HepG2 (cell line): ENCODE results near the gene IPO5. TPM values are rescaled to one million over a fixed set of nuclear protein-coding genes. Genes with fewer than 3 reads are reported as not detected.
A peak's percentile ranks its signal among the peaks of the same experiment; 100 is the strongest.

Source experiments
- ATAC-seq: fragments of 200-7000 bp; cut with Tn5 transposase; 3 replicates; pipeline ENCODE4 v1.9.1; 2020; ENCODE audit warnings: mild to moderate bottlenecking, moderate library complexity
- BruUV-seq: library from RNA; stranded (reverse); fragments of 400-500 nt; replicated peaks from 2 replicates; lab custom pipeline; 2021; lab: Mats Ljungman, UMichigan
- CTCF ChIA-PET: fragments of 300-600 bp; formaldehyde crosslinking; extraction: SDS; loops from one replicate; lab custom pipeline; 2021; ENCODE audit warnings: low total read pairs, inconsistent platforms, low intra/inter-chr PET ratio; lab: Yijun Ruan, JAX
- POLR2A ChIA-PET: fragments of 350-600 bp; sonication (Branson Sonifier 250); formaldehyde crosslinking; loops from one replicate; lab custom pipeline; 2020; ENCODE audit warnings: antibody characterized with exemption, inconsistent platforms; lab: Yijun Ruan, JAX
- DNase-seq: peaks from one replicate; pipeline ENCODE4 v3.0.0-alpha.2; 2015; ENCODE audit warnings: low spot score
- FAIRE-seq: peaks from 3 replicates; lab custom pipeline; 2011; peaks lifted over from hg19 to GRCh38; lab: Jason Lieb, UNC
- H2AFZ ChIP-seq: one replicate; pipeline ENCODE4 v1.6.1; 2011; ENCODE audit warnings: low read length, inconsistent platforms
- H3K27ac ChIP-seq: fragments of 300-600 bp; 3 replicates; pipeline ENCODE4 v1.8.0; 2011; ENCODE audit warnings: mixed run types, mild to moderate bottlenecking, mixed read lengths, low read length, inconsistent platforms; ENCODE audit not compliant: insufficient read depth; ENCODE audit errors: extremely low read length
- H3K27me3 ChIP-seq, 2 experiments: fragments of 200-600 bp in 1 of 2; 2 replicates in 1 of 2; 3 replicates in 1 of 2; pipeline versions ENCODE4 v1.6.0 to v1.8.0; 2011; ENCODE audit warnings: low read length in 2 of 2, mild to moderate bottlenecking in 2 of 2, moderate library complexity in 2 of 2, inconsistent platforms in 1 of 2; ENCODE audit not compliant: insufficient read depth in 2 of 2, control insufficient read depth in 1 of 2
- H3K36me3 ChIP-seq, 2 experiments: fragments of 200-600 bp in 1 of 2; replicated peaks in 1 of 2; 2 replicates in 1 of 2; 3 replicates in 1 of 2; pipeline versions ENCODE4 v1.5.1 to v1.8.0; 2011; ENCODE audit warnings: low read length in 2 of 2, inconsistent platforms in 1 of 2; ENCODE audit not compliant: insufficient read depth in 2 of 2, control insufficient read depth in 1 of 2
- H3K4me1 ChIP-seq: 2 replicates; pipeline ENCODE4 v1.5.1; 2012; ENCODE audit warnings: low read length, inconsistent platforms; ENCODE audit not compliant: insufficient read depth
- H3K4me2 ChIP-seq: 2 replicates; pipeline ENCODE4 v1.6.0; 2011; ENCODE audit warnings: low read depth, low read length, inconsistent platforms
- H3K4me3 ChIP-seq, 3 experiments: fragments of 200-600 bp in 1 of 3; sonication (generic), shearing (Covaris generic) in 1 of 3; replicated peaks in 1 of 3; 2 replicates each; pipeline ENCODE4 v1.5.1; 2011 to 2016; ENCODE audit warnings: low read length in 3 of 3, inconsistent platforms in 2 of 3, low read depth in 2 of 3, mild to moderate bottlenecking in 2 of 3, control low read depth in 1 of 3, mixed read lengths in 1 of 3; ENCODE audit not compliant: insufficient read depth in 1 of 3
- H3K79me2 ChIP-seq: one replicate; pipeline ENCODE4 v1.6.1; 2011; ENCODE audit warnings: low read length, inconsistent platforms; ENCODE audit not compliant: insufficient read depth
- H3K9ac ChIP-seq: 2 replicates; pipeline ENCODE4 v1.6.0; 2011; ENCODE audit warnings: mild to moderate bottlenecking, low read depth, low read length, inconsistent platforms; ENCODE audit not compliant: insufficient read depth
- H3K9me3 ChIP-seq: 2 replicates; pipeline ENCODE4 v1.5.1; 2012; ENCODE audit warnings: mild to moderate bottlenecking, low read length
- H4K20me1 ChIP-seq: 2 replicates; pipeline ENCODE4 v1.6.0; 2011; ENCODE audit warnings: inconsistent platforms, mild to moderate bottlenecking, low read length, moderate library complexity; ENCODE audit not compliant: insufficient read depth
- AKNA ChIP-seq: sonication (generic); formaldehyde crosslinking; IDR thresholded peaks from 2 replicates; pipeline ENCODE4 v1.4.0; 2020; ENCODE audit warnings: missing genetic modification reagents, borderline replicate concordance
- ARNTL ChIP-seq: sonication (generic); formaldehyde crosslinking; IDR thresholded peaks from 2 replicates; pipeline ENCODE4 v1.4.0; 2020; ENCODE audit warnings: mild to moderate bottlenecking, missing genetic modification reagents
- ISX ChIP-seq: sonication (generic); formaldehyde crosslinking; conservative IDR thresholded peaks from 2 replicates; pipeline ENCODE4 v1.5.0; 2020; ENCODE audit warnings: missing genetic modification reagents
- PAX8 ChIP-seq: sonication (generic); formaldehyde crosslinking; IDR thresholded peaks from 2 replicates; pipeline ENCODE4 v1.8.0; 2022; ENCODE audit warnings: mild to moderate bottlenecking, missing genetic modification reagents, borderline replicate concordance
- SMARCC2 ChIP-seq: fragments of 450-650 bp; IDR thresholded peaks from 2 replicates; pipeline ENCODE4 v1.6.1; 2017; ENCODE audit warnings: antibody characterized with exemption, mild to moderate bottlenecking
- ZNF263 ChIP-seq: sonication (generic); formaldehyde crosslinking; IDR thresholded peaks from 2 replicates; pipeline ENCODE4 v1.4.0; 2020; ENCODE audit warnings: missing genetic modification reagents
- WGBS: methylation state at CpG from one replicate; pipeline ENCODE4 v1.1.6; 2017; ENCODE audit warnings: low lambda C conversion rate; 5-methylcytosine and 5-hydroxymethylcytosine counted together
- in situ Hi-C: cut with HindIII; loops from 2 replicates; pipeline ENCODE4 v1.10.0; 2017; ENCODE audit warnings: low pct_unique_long_range_greater_than_20kb; ENCODE audit not compliant: extremely low pct_ligation_motif_present
- intact Hi-C: fragments of 100-400 bp; cut with micrococcal nuclease; formaldehyde crosslinking; loops from one replicate; pipeline ENCODE4 v1.10.0; 2022; ENCODE audit not compliant: unreplicated experiment
- polyA plus RNA-seq, 8 experiments: library from polyadenylated mRNA; depleted of rRNA in 3 of 8; stranded (reverse) in 7 of 8; unstranded in 1 of 8; fragments of >200 nt; fragmentation: Illumina TruSeq in 4 of 8; extraction: Trizol in 4 of 8; gene quantifications; 2 replicates each; pipeline versions ENCODE4 v1.2.1 to v1.2.3, GENCODE V29; 2011 to 2016; ENCODE audit warnings: low read depth in 4 of 8, missing spikeins in 1 of 8, mixed read lengths in 1 of 8; ENCODE audit not compliant: insufficient read depth in 1 of 8
- total RNA-seq, 5 experiments: library from RNA; depleted of rRNA; stranded (reverse); fragments of >200 nt; fragmentation: Illumina TruSeq; extraction: Trizol; gene quantifications; 2 replicates each; pipeline ENCODE4 v1.2.3, GENCODE V29; 2016; ENCODE audit warnings: low read depth in 1 of 5
- TF ChIP-seq, protein P1 (sequence below): sonication (generic); formaldehyde crosslinking; IDR thresholded peaks from 2 replicates; pipeline ENCODE4 v1.4.0; 2020; ENCODE audit warnings: missing genetic modification reagents
- TF ChIP-seq, protein P2 (sequence below): sonication (generic); formaldehyde crosslinking; IDR thresholded peaks from 2 replicates; pipeline ENCODE4 v1.5.0; 2020; ENCODE audit warnings: missing genetic modification reagents

Gene IPO5
- total and polyA plus RNA-seq, 2 of the 13 experiments (the other 11 are each of a cell fraction or from before 2014, with no cell fraction given) = 155 to 242 TPM

DNA sequence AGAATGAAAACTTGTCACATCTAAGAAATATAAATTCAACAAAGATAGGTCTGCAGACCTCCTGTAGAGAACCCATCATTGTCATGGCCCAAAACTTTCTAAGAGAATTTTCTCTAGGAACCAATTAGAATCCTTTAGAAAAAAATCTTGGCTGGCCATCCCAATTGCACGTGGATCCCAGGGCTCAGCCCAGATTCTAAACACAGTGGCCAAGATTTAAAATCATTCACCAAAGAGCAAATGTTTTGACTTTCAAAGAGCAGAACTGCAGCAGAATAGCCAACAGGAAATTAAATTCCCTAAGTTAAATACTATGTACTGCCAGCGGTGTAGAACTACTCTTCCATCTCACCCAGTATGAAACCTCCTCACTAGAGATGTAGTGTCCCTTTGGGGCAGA, 21.3 kb downstream of the IPO5 start:
- no peak for ATAC-seq
- H3K4me1 ChIP-seq = peaks cover 30% of the 10 kb centered on the region
- TF ChIP-seq PAX8 (CRISPR knock-in tag) (no peak), ZNF263 (no peak), ARNTL (CRISPR knock-in tag) (no peak), AKNA (CRISPR knock-in tag) (no peak), SMARCC2 (no peak), ISX (CRISPR knock-in tag) (no peak)
- TF ChIP-seq, protein P1, sequence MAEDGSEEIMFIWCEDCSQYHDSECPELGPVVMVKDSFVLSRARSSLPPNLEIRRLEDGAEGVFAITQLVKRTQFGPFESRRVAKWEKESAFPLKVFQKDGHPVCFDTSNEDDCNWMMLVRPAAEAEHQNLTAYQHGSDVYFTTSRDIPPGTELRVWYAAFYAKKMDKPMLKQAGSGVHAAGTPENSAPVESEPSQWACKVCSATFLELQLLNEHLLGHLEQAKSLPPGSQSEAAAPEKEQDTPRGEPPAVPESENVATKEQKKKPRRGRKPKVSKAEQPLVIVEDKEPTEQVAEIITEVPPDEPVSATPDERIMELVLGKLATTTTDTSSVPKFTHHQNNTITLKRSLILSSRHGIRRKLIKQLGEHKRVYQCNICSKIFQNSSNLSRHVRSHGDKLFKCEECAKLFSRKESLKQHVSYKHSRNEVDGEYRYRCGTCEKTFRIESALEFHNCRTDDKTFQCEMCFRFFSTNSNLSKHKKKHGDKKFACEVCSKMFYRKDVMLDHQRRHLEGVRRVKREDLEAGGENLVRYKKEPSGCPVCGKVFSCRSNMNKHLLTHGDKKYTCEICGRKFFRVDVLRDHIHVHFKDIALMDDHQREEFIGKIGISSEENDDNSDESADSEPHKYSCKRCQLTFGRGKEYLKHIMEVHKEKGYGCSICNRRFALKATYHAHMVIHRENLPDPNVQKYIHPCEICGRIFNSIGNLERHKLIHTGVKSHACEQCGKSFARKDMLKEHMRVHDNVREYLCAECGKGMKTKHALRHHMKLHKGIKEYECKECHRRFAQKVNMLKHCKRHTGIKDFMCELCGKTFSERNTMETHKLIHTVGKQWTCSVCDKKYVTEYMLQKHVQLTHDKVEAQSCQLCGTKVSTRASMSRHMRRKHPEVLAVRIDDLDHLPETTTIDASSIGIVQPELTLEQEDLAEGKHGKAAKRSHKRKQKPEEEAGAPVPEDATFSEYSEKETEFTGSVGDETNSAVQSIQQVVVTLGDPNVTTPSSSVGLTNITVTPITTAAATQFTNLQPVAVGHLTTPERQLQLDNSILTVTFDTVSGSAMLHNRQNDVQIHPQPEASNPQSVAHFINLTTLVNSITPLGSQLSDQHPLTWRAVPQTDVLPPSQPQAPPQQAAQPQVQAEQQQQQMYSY = no peak
- TF ChIP-seq, protein P2, sequence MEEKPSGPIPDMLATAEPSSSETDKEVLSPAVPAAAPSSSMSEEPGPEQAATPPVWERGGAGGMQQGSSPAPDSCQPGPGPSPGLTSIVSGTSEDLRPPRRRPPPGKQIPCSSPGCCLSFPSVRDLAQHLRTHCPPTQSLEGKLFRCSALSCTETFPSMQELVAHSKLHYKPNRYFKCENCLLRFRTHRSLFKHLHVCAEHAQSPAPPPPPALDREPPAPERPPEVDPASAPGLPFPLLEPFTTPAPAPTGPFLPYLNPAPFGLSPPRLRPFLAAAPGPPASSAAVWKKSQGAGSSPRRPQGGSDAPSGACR (CRISPR knock-in tag) = no peak
- in situ Hi-C loops (no loop called here), intact Hi-C loops (loop anchor here (5.0 kb wide), 2 partner anchors 117 to 598 kb away; no protein-coding TSS in a partner anchor)
- H2AFZ ChIP-seq = no peak overlapping the region
- H3K4me3 ChIP-seq = no peak overlapping the region
- no peak overlapping the region for H3K9ac ChIP-seq
- BruUV-seq = no TSS peak
- H3K4me2 ChIP-seq = peak overlapping the region; percentile 31; the same call in 1 of the 2 replicates
- no peak for FAIRE-seq
- H4K20me1 ChIP-seq = peaks cover 19% of the 10 kb centered on the region; the same call in 1 of the 2 replicates
- H3K27ac ChIP-seq = no peak overlapping the region
- H3K36me3 ChIP-seq = peaks cover 0 to 2% of the 10 kb centered on the region in 2 experiments; a peak in 1 of 5 replicates
- 36% methylated on average over 2 of the region's 2 CpGs for WGBS
- POLR2A ChIA-PET = no interaction called here
- no peaks in the 10 kb centered on the region for H3K9me3 ChIP-seq
- DNase-seq = no peak
- peaks cover 29% of the 10 kb centered on the region for H3K79me2 ChIP-seq
- CTCF ChIA-PET = no interaction called here
- no peaks in the 10 kb centered on the region; a peak in 1 of 5 replicates for H3K27me3 ChIP-seq
